ENCODE data around the gene MFSD6.

GRCh38 chr2:190459881-190460280, 51.7 kb downstream of the MFSD6 start:
- no peak for TF ChIP-seq EZH2 (IDR thresholded peaks at IDR 0.05; ENCODE audit: borderline replicate concordance, insufficient read depth, low read length, poor library complexity, severe bottlenecking)
- TF ChIP-seq CTCF (IDR thresholded peaks at IDR 0.05; ENCODE audit: poor library complexity, severe bottlenecking), result no peak
- TF ChIP-seq RAD21 (conservative IDR thresholded peaks at IDR 0.05), result no peak
- no peak for TF ChIP-seq POLR2AphosphoS5 (IDR thresholded peaks at IDR 0.05)
- no peak for TF ChIP-seq SMC3 (conservative IDR thresholded peaks at IDR 0.05; ENCODE audit: poor library complexity)
- no peak for TF ChIP-seq REST (IDR thresholded peaks at IDR 0.05; ENCODE audit: borderline replicate concordance)
- no peak for TF ChIP-seq EP300 (conservative IDR thresholded peaks at IDR 0.05; ENCODE audit: poor library complexity, severe bottlenecking)
- no peak for TF ChIP-seq MXI1 (conservative IDR thresholded peaks at IDR 0.05; ENCODE audit: poor library complexity, severe bottlenecking)

Data from neural cell (in vitro differentiated cells).